Fibroblast of skin of abdomen (primary cell): ENCODE data around the gene SP3.

ENCODE experiments used
- DNase-seq: peaks from one replicate; pipeline ENCODE4 v3.0.0-alpha.2; 2013

SP3 gene

GRCh38 chr2:173966274-173967098 is 1.3 kb upstream of the SP3 start:
- DNase-seq: no peak

- DNase-seq: peak; percentile 94
These were observed 405 bp downstream of the SP3 start for GRCh38 chr2:173964565-173965371.

DNA sequence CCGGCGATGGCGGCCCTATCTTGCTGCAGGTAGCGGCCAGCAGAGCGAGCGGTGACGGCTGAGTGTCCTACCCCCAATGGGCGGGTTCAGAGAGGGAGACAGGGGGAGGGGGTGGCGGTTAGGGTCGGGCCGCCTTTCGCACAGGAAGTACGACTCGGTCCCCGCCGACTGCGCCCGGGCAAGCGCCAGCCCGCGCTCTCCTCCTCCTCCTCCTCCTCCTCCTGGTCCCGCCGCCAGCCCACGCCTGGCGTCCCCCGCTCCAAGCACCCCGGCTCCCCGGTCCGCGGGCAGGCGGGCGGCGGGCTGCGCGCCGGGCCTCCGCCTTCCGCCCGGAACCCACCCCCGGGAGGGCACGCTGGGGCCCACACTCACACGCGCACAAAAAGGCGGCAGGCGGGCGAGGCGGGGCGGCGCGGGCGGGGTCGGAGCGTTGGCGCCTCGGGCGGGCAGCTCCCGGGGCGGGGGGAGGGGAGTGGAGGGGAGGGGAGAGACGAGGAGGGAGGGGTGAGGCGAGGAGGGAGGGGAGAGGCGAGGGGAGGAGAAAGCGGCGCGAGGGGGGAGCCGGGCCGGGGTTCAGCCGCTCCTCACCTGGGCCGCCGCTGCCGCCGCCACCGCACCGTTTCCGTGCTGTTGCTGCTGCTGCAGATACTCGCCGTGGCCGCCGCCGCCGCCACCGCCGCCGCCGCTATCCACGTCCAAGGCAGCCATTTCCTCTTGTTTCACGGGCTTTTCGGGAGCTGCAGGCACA is 1.2 kb downstream of the SP3 start:
- peak; percentile 90 for DNase-seq

DNA sequence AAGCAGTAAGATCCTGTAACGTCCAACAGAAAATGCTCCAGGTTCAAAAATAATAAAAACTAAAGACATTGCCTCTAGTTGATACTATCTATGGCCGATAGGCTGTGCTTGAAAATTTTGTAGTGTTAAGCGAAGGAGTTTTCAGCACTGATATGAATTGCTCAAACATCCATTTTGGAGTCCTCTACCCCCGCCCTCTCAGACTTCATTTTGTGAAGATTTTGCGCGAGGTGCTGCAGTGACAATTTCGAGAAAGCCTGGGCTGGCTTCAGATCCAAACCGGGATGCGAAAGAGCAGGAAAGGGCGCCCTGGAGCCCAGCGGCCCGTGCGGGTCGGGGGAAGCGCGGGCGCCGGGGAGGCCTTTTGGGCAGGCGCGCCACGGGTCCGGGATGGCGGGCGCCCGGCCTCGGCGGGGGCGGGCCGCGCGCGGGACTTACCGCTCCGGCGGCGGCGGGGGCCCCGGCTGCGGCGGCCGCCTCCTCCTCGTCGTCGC is 1.8 kb downstream of the SP3 start:
- peak; percentile 77 for DNase-seq

- DNase-seq: no peak
These were observed 2.5 kb downstream of the SP3 start for GRCh38 chr2:173962583-173963110.

DNA sequence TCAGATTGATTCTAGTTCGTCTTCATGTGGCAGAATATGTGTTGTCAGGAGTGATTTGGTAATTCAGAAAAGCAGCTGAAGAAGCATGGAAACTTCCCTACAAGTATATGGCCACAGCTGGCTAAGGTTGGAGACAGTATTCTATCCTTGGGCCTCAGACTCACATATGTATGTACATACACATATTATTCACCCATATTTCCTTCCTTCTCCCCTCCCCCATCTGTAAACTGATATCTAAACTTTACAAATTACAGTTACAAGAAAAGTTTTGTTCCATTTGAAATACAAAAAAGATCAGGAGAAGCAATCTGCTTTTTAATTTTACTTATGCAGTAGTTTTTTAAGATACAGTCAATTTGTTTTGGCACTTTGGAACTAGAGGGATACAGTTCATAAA is 3.1 kb downstream of the SP3 start:
- DNase-seq: no peak

DNA sequence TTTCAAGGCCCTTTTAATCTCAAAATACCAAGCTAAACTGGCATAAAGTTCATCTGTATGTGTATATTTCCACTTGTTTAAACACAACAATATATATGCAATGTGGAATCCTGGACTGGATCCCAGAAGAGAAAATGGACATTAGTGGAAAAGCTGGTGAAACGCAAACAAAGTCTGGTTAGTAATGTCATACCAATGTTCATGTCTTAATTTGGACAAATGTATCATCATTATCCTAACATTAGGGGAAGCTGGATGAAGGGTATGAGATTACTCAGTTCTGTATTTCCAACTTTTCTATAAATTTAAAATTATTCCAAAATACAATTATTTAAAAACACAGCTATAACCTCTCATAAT is 3.8 kb downstream of the SP3 start:
- no peak for DNase-seq

- DNase-seq: no peak
These were observed 5.3 kb downstream of the SP3 start for GRCh38 chr2:173959909-173960308.

DNA sequence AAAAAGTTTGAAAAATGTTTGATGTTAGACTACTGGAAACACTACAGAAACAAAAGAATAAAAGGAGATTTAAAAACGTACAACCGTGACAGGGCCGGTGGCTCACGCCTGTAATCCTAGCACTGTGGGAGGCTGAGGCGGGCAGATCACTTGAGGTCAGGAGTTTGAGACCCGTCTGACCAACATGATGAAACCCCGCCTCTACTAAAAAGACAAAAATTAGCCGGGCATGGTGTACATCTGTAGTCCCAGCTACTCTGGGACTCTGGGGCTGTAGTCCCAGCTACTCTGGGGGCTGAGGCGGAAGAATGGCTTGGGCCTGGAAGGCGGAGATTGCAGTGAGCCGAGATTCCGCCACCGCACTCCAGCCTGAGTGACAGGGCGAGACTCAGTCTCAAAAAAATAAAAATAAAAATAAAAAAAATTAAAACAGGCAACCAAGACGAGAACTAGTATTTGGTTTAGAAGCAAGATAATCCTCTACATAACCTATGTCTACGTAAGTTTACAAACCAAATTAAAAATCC is 5.8 kb downstream of the SP3 start:
- no peak for DNase-seq

DNA sequence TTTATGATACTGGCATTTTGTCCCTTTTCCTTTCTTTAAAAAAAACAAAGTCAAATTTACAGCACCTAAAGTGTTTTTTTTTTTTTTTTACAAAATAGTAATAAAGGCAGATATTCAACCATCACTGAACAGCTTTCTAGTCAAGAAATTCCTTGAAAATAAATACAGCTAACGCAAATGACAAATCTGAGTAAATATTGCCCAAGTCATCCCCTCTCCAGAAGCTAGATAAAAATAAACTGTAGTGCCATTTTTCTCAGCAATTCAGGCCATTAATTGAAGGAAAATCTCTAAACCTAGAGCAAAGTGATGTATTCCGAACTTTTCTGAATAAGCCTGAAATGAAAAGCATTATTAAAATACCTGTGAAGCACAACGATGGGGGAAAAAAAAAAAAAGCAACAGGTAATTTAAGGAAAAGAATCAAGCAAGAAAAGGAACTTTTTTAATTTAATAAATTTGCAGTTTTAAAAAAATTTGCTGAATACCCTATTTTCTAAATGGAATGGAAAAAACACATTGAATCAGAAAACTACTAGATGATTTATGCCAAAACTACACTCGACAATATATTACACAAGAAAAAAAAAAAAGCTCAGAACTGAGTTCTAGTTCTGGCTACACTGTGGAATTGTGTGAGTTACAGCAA is 6.9 kb downstream of the SP3 start:
- no peak for DNase-seq

DNA sequence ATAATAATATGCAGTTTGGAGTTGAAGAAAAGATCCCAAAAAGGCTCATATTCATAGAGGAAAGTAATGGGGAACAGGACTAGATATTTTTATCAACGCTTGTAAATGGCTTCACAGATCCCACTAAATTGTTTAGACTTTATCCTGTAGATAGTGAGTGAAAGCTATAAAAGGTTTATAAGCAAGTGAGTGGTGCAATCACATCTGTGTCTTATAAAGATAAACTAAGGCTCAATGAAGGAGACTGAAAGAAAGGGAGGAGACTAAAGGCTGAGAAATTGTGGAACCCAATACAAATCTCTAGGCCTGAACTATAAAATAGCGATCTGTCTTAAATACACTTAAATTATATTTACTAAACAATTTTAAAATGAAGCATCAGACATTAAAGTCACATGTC is 7.7 kb downstream of the SP3 start:
- DNase-seq: no peak

DNA sequence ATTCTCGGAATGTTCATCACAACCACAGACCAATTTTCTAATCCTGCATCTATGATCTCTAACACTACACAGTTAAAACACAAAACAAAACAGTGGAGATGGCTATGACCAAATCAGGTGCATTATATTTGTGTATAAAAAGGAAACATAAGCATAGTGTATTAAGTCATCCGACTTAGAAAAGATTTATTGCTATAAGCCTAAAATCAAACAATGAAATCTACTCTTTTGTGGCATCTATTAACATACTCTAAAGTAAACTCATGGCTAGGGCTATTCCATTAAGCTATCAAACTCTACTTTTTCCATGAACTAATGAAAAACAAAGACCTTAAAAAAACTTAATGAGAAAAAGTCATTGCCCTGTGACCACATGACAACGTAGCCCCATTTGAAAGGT is 8.7 kb downstream of the SP3 start:
- no peak for DNase-seq

DNA sequence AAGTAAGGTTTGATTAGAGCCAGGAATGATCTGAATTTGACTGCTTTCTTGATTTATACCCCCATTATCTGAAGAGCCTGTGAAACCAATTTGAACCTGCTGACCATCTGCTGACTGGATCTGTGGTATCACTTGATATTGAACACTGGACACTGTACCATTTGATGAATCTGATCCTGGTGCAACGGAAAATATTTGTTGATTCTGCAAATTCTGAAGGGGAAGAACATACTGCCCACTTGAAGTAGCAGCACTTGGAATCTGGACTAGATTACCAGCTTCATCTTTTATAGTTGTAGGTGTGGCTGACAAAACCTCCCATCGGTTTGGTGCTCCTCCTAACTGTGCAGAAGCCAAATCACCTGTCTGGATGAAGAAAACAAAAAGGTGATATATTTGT is 9.3 kb downstream of the SP3 start:
- DNase-seq: no peak

DNA sequence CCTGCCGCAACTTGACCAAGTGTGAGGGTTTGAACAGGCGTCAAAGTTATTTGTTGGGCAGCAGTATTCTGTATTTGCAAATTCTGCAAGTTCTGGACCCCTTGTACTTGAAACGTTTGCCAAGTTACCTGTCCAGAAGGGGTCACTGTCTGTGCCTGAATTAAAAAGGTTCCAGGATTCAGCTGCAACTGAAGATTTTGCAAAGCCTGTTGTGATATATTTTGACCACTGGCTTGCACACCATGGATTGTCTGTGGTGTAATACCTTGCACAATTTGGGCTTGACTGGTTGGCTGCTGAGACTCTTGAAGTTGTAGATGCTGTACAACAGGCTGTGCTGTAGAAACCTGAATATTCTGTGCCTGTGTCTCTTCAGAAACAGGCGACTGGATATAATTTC is 10.2 kb downstream of the SP3 start:
- no peak for DNase-seq

DNA sequence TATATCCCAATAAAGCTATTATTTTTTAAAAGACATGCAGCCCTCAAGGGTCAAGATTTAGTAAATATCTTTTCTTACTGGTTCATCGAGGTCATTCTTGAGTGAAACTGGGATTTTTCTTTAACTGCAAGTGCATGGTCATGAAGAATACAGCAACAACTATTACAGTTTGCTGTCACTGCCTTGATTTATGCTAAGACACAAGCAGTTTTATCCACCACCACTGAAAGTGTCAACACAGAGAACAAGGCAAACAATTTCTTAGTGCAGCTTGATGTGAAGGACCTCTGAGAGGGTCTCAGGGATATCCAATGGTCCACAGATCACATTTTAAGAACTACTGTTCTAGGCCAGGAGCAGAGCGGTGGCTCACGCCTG is 12.1 kb downstream of the SP3 start:
- no peak for DNase-seq

- DNase-seq: no peak
These were observed 12.7 kb downstream of the SP3 start for GRCh38 chr2:173952267-173953046.

DNA sequence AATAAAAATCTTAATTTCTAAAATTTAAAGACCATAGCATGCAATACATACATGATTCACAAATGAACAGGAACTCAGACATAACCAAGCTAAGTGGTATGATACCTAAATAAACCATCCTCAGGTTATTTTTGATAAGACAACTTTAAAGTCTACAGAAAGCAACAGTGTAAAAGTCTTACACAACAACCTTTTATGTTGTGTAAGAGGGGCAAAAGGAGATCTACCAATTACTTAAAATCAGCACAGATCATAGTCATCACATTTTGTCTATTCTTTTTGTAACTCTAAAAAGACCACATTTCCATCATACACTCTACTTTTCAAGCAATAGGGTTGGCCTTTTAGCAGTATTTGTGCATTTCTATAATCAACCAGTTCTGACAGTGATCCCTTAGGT is 16.3 kb downstream of the SP3 start:
- DNase-seq: no peak

DNA sequence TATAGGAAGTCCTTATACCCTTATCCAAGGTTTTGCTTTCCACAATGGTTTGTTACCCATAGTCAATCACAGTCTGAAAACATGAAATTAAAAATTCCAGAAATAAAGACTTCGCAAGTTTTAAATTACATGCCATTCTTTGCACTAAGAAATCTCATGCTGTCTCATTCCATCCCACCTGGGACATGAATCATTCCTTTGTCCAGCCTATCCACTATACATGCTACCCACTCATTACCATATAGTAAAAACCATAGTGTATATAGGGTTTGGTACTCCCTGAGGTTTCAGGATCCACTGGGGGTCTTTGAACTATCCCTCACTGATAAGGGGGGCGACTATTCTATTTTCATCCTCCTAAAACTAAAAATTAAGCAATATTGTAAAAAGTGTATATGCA is 17.0 kb downstream of the SP3 start:
- DNase-seq: no peak

DNA sequence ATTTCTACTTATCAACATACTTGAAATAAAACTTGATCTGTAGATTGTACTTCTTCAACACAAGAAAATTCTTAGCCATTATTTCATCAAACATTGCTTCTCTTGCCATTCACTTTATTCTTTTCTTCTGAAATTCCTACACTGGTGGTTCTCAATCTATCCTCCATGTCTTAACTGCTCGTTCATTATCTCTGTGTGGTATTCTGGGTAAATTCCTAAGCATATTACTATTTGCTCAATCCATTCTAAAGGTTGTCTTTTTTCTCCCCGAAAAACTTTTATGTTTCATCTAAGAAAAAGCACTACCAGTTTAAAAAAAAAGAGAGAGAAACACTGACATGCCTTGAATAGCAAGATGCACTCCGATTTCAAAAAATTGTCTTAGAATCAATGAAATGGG is 18.0 kb downstream of the SP3 start:
- no peak for DNase-seq

DNA sequence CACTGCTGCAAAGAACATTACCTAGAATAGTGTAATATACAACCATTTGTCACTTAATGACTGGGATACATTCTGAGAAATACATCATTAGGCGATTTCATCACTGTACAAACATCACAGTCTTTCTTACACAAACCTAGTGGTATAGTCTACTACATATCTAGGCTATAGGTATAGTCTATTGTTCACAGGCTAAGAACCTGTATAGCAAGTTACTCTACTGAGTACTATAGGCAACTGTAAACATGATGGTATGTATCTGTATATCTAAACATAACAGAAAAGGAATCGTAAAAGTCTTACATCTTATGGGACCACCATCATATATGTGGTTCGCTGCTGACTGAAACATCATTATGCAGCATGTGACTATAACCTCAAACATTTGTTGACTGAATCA is 21.4 kb downstream of the SP3 start:
- no peak for DNase-seq

- DNase-seq: peak; percentile 46
These were observed 22.2 kb downstream of the SP3 start for GRCh38 chr2:173942861-173943523.
